H9 (cell line): ENCODE measurements around the gene HASPIN. TPM values are rescaled to one million over a fixed set of nuclear protein-coding genes. Genes with fewer than 3 reads are reported as not detected.

Experiments
- DNase-seq: peaks from one replicate; pipeline ENCODE4 v3.0.0-alpha.2; 2017
- H2AFZ ChIP-seq: one replicate; pipeline ENCODE4 v1.6.1; 2013; ENCODE audit warnings: mild to moderate bottlenecking, low read length, control low read depth, moderate library complexity
- H2AK5ac ChIP-seq: 2 replicates; pipeline ENCODE4 v1.6.1; 2013; ENCODE audit warnings: low read length, control low read depth, mixed read lengths; ENCODE audit not compliant: insufficient read length
- H2BK120ac ChIP-seq: one replicate; pipeline ENCODE4 v1.6.1; 2013; ENCODE audit warnings: low read depth, mild to moderate bottlenecking, low read length, control low read depth, inconsistent platforms; ENCODE audit not compliant: poor library complexity, severe bottlenecking
- H2BK12ac ChIP-seq: 2 replicates; pipeline ENCODE4 v1.6.1; 2013; ENCODE audit warnings: low read length, control low read depth, mixed read lengths, low read depth; ENCODE audit not compliant: insufficient read length
- H2BK15ac ChIP-seq: 2 replicates; pipeline ENCODE4 v1.6.1; 2013; ENCODE audit warnings: low read depth, low read length, control low read depth
- H2BK20ac ChIP-seq: one replicate; pipeline ENCODE4 v1.6.1; 2013; ENCODE audit warnings: low read depth, mild to moderate bottlenecking, low read length, control low read depth, inconsistent platforms; ENCODE audit not compliant: poor library complexity, severe bottlenecking
- H2BK5ac ChIP-seq: 2 replicates; pipeline ENCODE4 v1.6.1; 2013; ENCODE audit warnings: low read length, control low read depth, mixed read lengths; ENCODE audit not compliant: insufficient read length
- H3K14ac ChIP-seq: 2 replicates; pipeline ENCODE4 v1.6.1; 2013; ENCODE audit warnings: low read length, control low read depth; ENCODE audit not compliant: insufficient read depth
- H3K18ac ChIP-seq: 2 replicates; pipeline ENCODE4 v1.6.1; 2013; ENCODE audit warnings: low read depth, mild to moderate bottlenecking, mixed read lengths, low read length, control low read depth; ENCODE audit not compliant: insufficient read length
- H3K23ac ChIP-seq: 2 replicates; pipeline ENCODE4 v1.6.1; 2013; ENCODE audit warnings: low read length, control low read depth, mixed read lengths, low read depth; ENCODE audit not compliant: insufficient read length
- H3K23me2 ChIP-seq: 2 replicates; pipeline ENCODE4 v1.6.1; 2013; ENCODE audit warnings: low read depth, mild to moderate bottlenecking, mixed read lengths, low read length, control low read depth; ENCODE audit not compliant: insufficient read length, poor library complexity, severe bottlenecking
- H3K27ac ChIP-seq: 2 replicates; pipeline ENCODE4 v1.5.1; 2013; ENCODE audit warnings: low read length, control low read depth, mixed read lengths, low read depth; ENCODE audit not compliant: insufficient read length
- H3K27me3 ChIP-seq: 2 replicates; pipeline ENCODE4 v1.6.1; 2013; ENCODE audit warnings: low read length, control low read depth, inconsistent platforms; ENCODE audit not compliant: insufficient read depth
- H3K4ac ChIP-seq: 2 replicates; pipeline ENCODE4 v1.6.1; 2013; ENCODE audit warnings: low read depth, mild to moderate bottlenecking, control low read depth, inconsistent platforms, low read length, moderate library complexity
- H3K4me1 ChIP-seq: 2 replicates; pipeline ENCODE4 v1.6.1; 2013; ENCODE audit warnings: low read length, control low read depth, inconsistent platforms; ENCODE audit not compliant: insufficient read depth
- H3K4me2 ChIP-seq: 2 replicates; pipeline ENCODE4 v1.6.1; 2013; ENCODE audit warnings: low read length, control low read depth, mixed read lengths; ENCODE audit not compliant: insufficient read length, insufficient read depth
- H3K56ac ChIP-seq: 2 replicates; pipeline ENCODE4 v1.6.1; 2013; ENCODE audit warnings: low read depth, mild to moderate bottlenecking, mixed read lengths, low read length, control low read depth; ENCODE audit not compliant: insufficient read length
- H3K79me1 ChIP-seq: 2 replicates; pipeline ENCODE4 v1.6.1; 2013; ENCODE audit warnings: low read depth, mild to moderate bottlenecking, moderate library complexity, low read length, control low read depth, inconsistent platforms; ENCODE audit not compliant: insufficient read depth, poor library complexity, severe bottlenecking
- H3K79me2 ChIP-seq: 2 replicates; pipeline ENCODE4 v1.6.1; 2013; ENCODE audit warnings: low read length, control low read depth, inconsistent platforms; ENCODE audit not compliant: insufficient read depth
- H3K9ac ChIP-seq: 2 replicates; pipeline ENCODE4 v1.6.1; 2013; ENCODE audit warnings: low read length, control low read depth, mixed read lengths; ENCODE audit not compliant: insufficient read length; ENCODE audit errors: extremely low read depth
- H3K9me3 ChIP-seq: one replicate; pipeline ENCODE4 v1.6.1; 2013; ENCODE audit warnings: low read depth, low read length, inconsistent platforms; ENCODE audit not compliant: control insufficient read depth
- H3T11ph ChIP-seq: one replicate; pipeline ENCODE4 v1.6.1; 2013; ENCODE audit warnings: mild to moderate bottlenecking, low read length, control low read depth, inconsistent platforms
- H4K20me1 ChIP-seq: one replicate; pipeline ENCODE4 v1.6.1; 2013; ENCODE audit not compliant: control insufficient read depth, insufficient read length, insufficient read depth
- H4K5ac ChIP-seq: 2 replicates; pipeline ENCODE4 v1.6.1; 2013; ENCODE audit warnings: low read depth, mild to moderate bottlenecking, mixed read lengths, low read length, control low read depth; ENCODE audit not compliant: insufficient read length
- H4K8ac ChIP-seq: replicated peaks from 2 replicates; pipeline ENCODE4 v1.6.1; 2013; ENCODE audit warnings: low read length, control low read depth, mixed read lengths, low read depth; ENCODE audit not compliant: insufficient read length
- H4K91ac ChIP-seq: 2 replicates; pipeline ENCODE4 v1.6.1; 2013; ENCODE audit warnings: low read depth, mild to moderate bottlenecking, moderate library complexity, mixed read lengths, low read length, control low read depth; ENCODE audit not compliant: insufficient read length
- H3K27ac Mint-ChIP-seq, 3 experiments: 2 replicates in 2 of 3; 3 replicates in 1 of 3; pipeline ENCODE4 v1.8.0; 2020 to 2021; ENCODE audit warnings: mixed read lengths in 3 of 3, mild to moderate bottlenecking in 1 of 3, moderate library complexity in 1 of 3
- H3K27me3 Mint-ChIP-seq: 2 replicates; pipeline ENCODE4 v1.8.0; 2021; ENCODE audit warnings: low read depth, mild to moderate bottlenecking, moderate library complexity, mixed read lengths
- H3K36me3 Mint-ChIP-seq, 3 experiments: 2 replicates in 2 of 3; 3 replicates in 1 of 3; pipeline ENCODE4 v1.8.0; 2020 to 2021; ENCODE audit warnings: low read depth in 3 of 3, mixed read lengths in 3 of 3; ENCODE audit not compliant: insufficient read depth in 1 of 3
- H3K4me1 Mint-ChIP-seq, 2 experiments: 2 replicates each; pipeline ENCODE4 v1.8.0; 2020; ENCODE audit warnings: mixed read lengths in 2 of 2
- H3K4me3 Mint-ChIP-seq, 2 experiments: 2 replicates in 1 of 2; 3 replicates in 1 of 2; pipeline ENCODE4 v1.8.0; 2020 to 2021; ENCODE audit warnings: mild to moderate bottlenecking in 2 of 2, mixed read lengths in 2 of 2, moderate library complexity in 1 of 2
- H3K9me3 Mint-ChIP-seq, 2 experiments: 2 replicates in 1 of 2; 3 replicates in 1 of 2; pipeline ENCODE4 v1.8.0; 2020; ENCODE audit warnings: mild to moderate bottlenecking in 2 of 2, mixed read lengths in 2 of 2, moderate library complexity in 1 of 2
- CTCF ChIP-seq: fragments of 200-600 bp; sonication (generic); conservative IDR thresholded peaks from 3 replicates; pipeline ENCODE4 v1.8.0; 2021; ENCODE audit warnings: antibody characterized with exemption, mild to moderate bottlenecking
- WGBS: extraction: QIAGEN DNeasy Blood & Tissue Kit; methylation state at CpG from one replicate; pipeline ENCODE4 v1.1.7; 2013; ENCODE audit warnings: missing lambda C conversion rate, low lambda C conversion rate, mixed read lengths; ENCODE audit not compliant: insufficient read length; ENCODE audit errors: extremely low coverage; 5-methylcytosine and 5-hydroxymethylcytosine counted together
- total RNA-seq: library from RNA; stranded (reverse); gene quantifications from 2 replicates; pipeline ENCODE4 v1.2.1, GENCODE V29; 2021

Gene HASPIN
- total RNA-seq, 1 experiment from 2014 or later = 26.6 TPM

- Histone ChIP-seq H4K8ac (no peak overlapping the region), H3K23ac (no peak overlapping the region), H2BK5ac (no peak overlapping the region), H2BK120ac (no peak overlapping the region), H3K9me3 (no peaks in the 10 kb centered on the region), H2AFZ (no peak overlapping the region), H3K4ac (no peak overlapping the region), H3K14ac (no peak overlapping the region), H3K23me2 (peaks cover 4% of the 10 kb centered on the region), H2BK12ac (no peak overlapping the region), H2AK5ac (no peak overlapping the region), H3K27me3 (no peaks in the 10 kb centered on the region), H3T11ph (no peak overlapping the region), H3K27ac (no peak overlapping the region), H2BK20ac (no peak overlapping the region), H3K56ac (no peak overlapping the region), H3K9ac (no peak overlapping the region), H3K4me1 (no peaks in the 10 kb centered on the region), H4K5ac (no peak overlapping the region), H4K91ac (no peak overlapping the region), H3K18ac (no peak overlapping the region), H2BK15ac (no peak overlapping the region), H3K4me2 (no peak overlapping the region), H3K79me2 (no peaks in the 10 kb centered on the region), H3K79me1 (no peaks in the 10 kb centered on the region), H4K20me1 (no peaks in the 10 kb centered on the region)
- TF ChIP-seq CTCF = no peak
- Mint-ChIP-seq H3K9me3 (no peaks in the 10 kb centered on the region), H3K27ac (peak overlapping the region in 1 of 3 experiments; percentile 83; a peak in 1 of 7 replicates), H3K4me1 (peaks cover 7 to 9% of the 10 kb centered on the region in 2 experiments), H3K4me3 (no peak overlapping the region), H3K36me3 (peaks cover 15 to 47% (median 30%) of the 10 kb centered on the region in 3 experiments), H3K27me3 (no peaks in the 10 kb centered on the region)
- no peak for DNase-seq
- no CpG with 5 or more reads among the region's 4 CpGs for WGBS
These were observed 5.5 kb upstream of the HASPIN start for GRCh38 chr17:3718201-3718600.
